ENCODE results near the gene MYL12B.

Gene MYL12B

GRCh38 chr18:3236470-3236869 lies 25.5 kb upstream of the MYL12B start:
- DNase-seq, result no peak

- no peak for DNase-seq
These were observed 23.2 kb upstream of the MYL12B start for GRCh38 chr18:3238742-3239141.

GRCh38 chr18:3245185-3245564 lies 16.8 kb upstream of the MYL12B start:
- no peak for DNase-seq

GRCh38 chr18:3245853-3246634 lies 15.9 kb upstream of the MYL12B start:
- DNase-seq, result peak; percentile 45 to 66 (median 48)

GRCh38 chr18:3246635-3247239 lies 15.2 kb upstream of the MYL12B start:
- DNase-seq, result no peak

- DNase-seq, result peak; percentile 77 to 86 (median 78)
These were observed 14.5 kb upstream of the MYL12B start, which contains the start of gene MYL12A for GRCh38 chr18:3247240-3248061. MYL12A (plus strand) TSS chr18:3247801; CDS start chr18:3253248, 5,447 bp downstream.

- no peak for DNase-seq
These were observed 13.8 kb upstream of the MYL12B start for GRCh38 chr18:3248062-3248657.

GRCh38 chr18:3248658-3249359 lies 13.1 kb upstream of the MYL12B start:
- DNase-seq, result no peak

GRCh38 chr18:3250237-3251107 lies 11.5 kb upstream of the MYL12B start:
- no peak for DNase-seq

GRCh38 chr18:3251249-3251962 lies 10.5 kb upstream of the MYL12B start:
- no peak for DNase-seq

GRCh38 chr18:3251963-3252277 lies 10.0 kb upstream of the MYL12B start:
- DNase-seq, result no peak

GRCh38 chr18:3252843-3253242 lies 9.1 kb upstream of the MYL12B start:
- DNase-seq, result no peak

GRCh38 chr18:3254725-3255124 lies 7.2 kb upstream of the MYL12B start:
- DNase-seq, result no peak

- DNase-seq, result no peak
These were observed 6.2 kb upstream of the MYL12B start for GRCh38 chr18:3255611-3256165.

- no peak for DNase-seq
These were observed 5.0 kb upstream of the MYL12B start for GRCh38 chr18:3256693-3257626.

- DNase-seq, result no peak
These were observed 4.3 kb upstream of the MYL12B start for GRCh38 chr18:3257627-3258120.

- DNase-seq, result no peak
These were observed 949 bp upstream of the MYL12B start for GRCh38 chr18:3260995-3261372.

- peak in 2 of 4 experiments; percentile 11 to 21 for DNase-seq
These were observed 550 bp downstream of the MYL12B start for GRCh38 chr18:3262234-3263131.

Data from activated CD4-positive, CD25-positive, alpha-beta regulatory T cell (primary cell).